IMR-90 (cell line): ENCODE results near the gene CCR5. TPM values are rescaled to one million over a fixed set of nuclear protein-coding genes. Genes with fewer than 3 reads are reported as not detected.

Experiments
- ATAC-seq: fragments of 200-7000 bp; cut with Tn5 transposase; 2 replicates; pipeline ENCODE4 v1.9.1; 2020; ENCODE audit warnings: low read depth, mild to moderate bottlenecking, moderate library complexity
- BruUV-seq: library from RNA; stranded (reverse); fragments of 400-500 nt; replicated peaks from 2 replicates; lab custom pipeline; 2021; lab: Mats Ljungman, UMichigan
- CTCF ChIA-PET: fragments of 300-600 bp; formaldehyde crosslinking; extraction: SDS; loops from one replicate; lab custom pipeline; 2021; ENCODE audit warnings: antibody characterized with exemption; lab: Yijun Ruan, JAX
- POLR2A ChIA-PET: fragments of 300-600 bp; sonication (Branson Sonifier 250); formaldehyde crosslinking; loops from one replicate; lab custom pipeline; 2022; ENCODE audit warnings: antibody characterized with exemption; ENCODE audit not compliant: unreplicated experiment; lab: Charles Lee
- DNase-seq: peaks from one replicate; pipeline ENCODE4 v3.0.0; 2013
- H2AFZ ChIP-seq: replicated peaks from 2 replicates; pipeline ENCODE3; 2013; ENCODE audit warnings: low read length, mild to moderate bottlenecking; ENCODE audit not compliant: poor library complexity
- H2AK5ac ChIP-seq: 2 replicates; pipeline ENCODE4 v1.6.1; 2013; ENCODE audit warnings: low read depth, low read length, inconsistent platforms
- H2AK9ac ChIP-seq: replicated peaks from 2 replicates; pipeline ENCODE3; 2013; ENCODE audit warnings: mild to moderate bottlenecking, low read depth, low read length, moderate library complexity; ENCODE audit not compliant: poor library complexity
- H2BK120ac ChIP-seq: 2 replicates; pipeline ENCODE4 v1.6.1; 2013; ENCODE audit warnings: low read depth, low read length, inconsistent platforms
- H2BK15ac ChIP-seq: 3 replicates; pipeline ENCODE4 v1.6.1; 2013; ENCODE audit warnings: low read depth, low read length, inconsistent platforms
- H2BK20ac ChIP-seq: 2 replicates; pipeline ENCODE4 v1.6.1; 2013; ENCODE audit warnings: low read depth, mild to moderate bottlenecking, inconsistent platforms, low read length, moderate library complexity
- H2BK5ac ChIP-seq: 2 replicates; pipeline ENCODE4 v1.6.1; 2013; ENCODE audit warnings: mild to moderate bottlenecking, low read depth, low read length, inconsistent platforms; ENCODE audit not compliant: poor library complexity, severe bottlenecking
- H3K14ac ChIP-seq: replicated peaks from 2 replicates; pipeline ENCODE4 v1.6.1; 2013; ENCODE audit warnings: low read depth, low read length, inconsistent platforms
- H3K18ac ChIP-seq: 2 replicates; pipeline ENCODE4 v1.6.1; 2013; ENCODE audit warnings: low read depth, low read length, control low read depth
- H3K23ac ChIP-seq: 2 replicates; pipeline ENCODE4 v1.6.1; 2013; ENCODE audit warnings: low read depth, low read length, inconsistent platforms
- H3K27ac ChIP-seq: 2 replicates; pipeline ENCODE4 v1.5.1; 2013; ENCODE audit warnings: mild to moderate bottlenecking, control low read depth, low read length; ENCODE audit not compliant: insufficient read depth
- H3K27me3 ChIP-seq: 2 replicates; pipeline ENCODE4 v1.6.1; 2013; ENCODE audit warnings: low read length; ENCODE audit not compliant: control insufficient read depth, insufficient read depth
- H3K36me3 ChIP-seq: 2 replicates; pipeline ENCODE4 v1.6.1; 2013; ENCODE audit warnings: low read length, mixed read lengths; ENCODE audit not compliant: control insufficient read depth, insufficient read depth
- H3K4ac ChIP-seq: 2 replicates; pipeline ENCODE4 v1.6.1; 2013; ENCODE audit warnings: low read depth, low read length, inconsistent platforms
- H3K4me1 ChIP-seq: 2 replicates; pipeline ENCODE4 v1.6.1; 2013; ENCODE audit warnings: low read length, mixed read lengths; ENCODE audit not compliant: control insufficient read depth, insufficient read depth
- H3K4me2 ChIP-seq: 2 replicates; pipeline ENCODE4 v1.6.1; 2013; ENCODE audit warnings: low read depth, mild to moderate bottlenecking, control low read depth, low read length, moderate library complexity
- H3K4me3 ChIP-seq: 2 replicates; pipeline ENCODE4 v1.5.1; 2013; ENCODE audit warnings: low read depth, mild to moderate bottlenecking, control low read depth, low read length, moderate library complexity; ENCODE audit not compliant: insufficient read depth
- H3K56ac ChIP-seq: 2 replicates; pipeline ENCODE4 v1.6.1; 2013; ENCODE audit warnings: low read length, inconsistent platforms; ENCODE audit not compliant: insufficient read depth; ENCODE audit errors: extremely low read depth
- H3K79me1 ChIP-seq, 2 experiments: 2 replicates each; pipeline ENCODE4 v1.6.1; 2013; ENCODE audit warnings: low read length in 2 of 2, inconsistent platforms in 1 of 2, low read depth in 1 of 2
- H3K9ac ChIP-seq: 2 replicates; pipeline ENCODE4 v1.6.1; 2013; ENCODE audit warnings: low read depth, low read length, control low read depth
- H3K9me1 ChIP-seq: 2 replicates; pipeline ENCODE4 v1.6.1; 2013; ENCODE audit warnings: low read length, inconsistent platforms; ENCODE audit not compliant: insufficient read depth
- H3K9me3 ChIP-seq: 2 replicates; pipeline ENCODE4 v1.6.1; 2013; ENCODE audit warnings: low read length; ENCODE audit not compliant: control insufficient read depth, insufficient read depth
- H4K20me1 ChIP-seq: 2 replicates; pipeline ENCODE4 v1.6.1; 2013; ENCODE audit warnings: low read length, inconsistent platforms; ENCODE audit not compliant: insufficient read depth
- H4K5ac ChIP-seq: 2 replicates; pipeline ENCODE4 v1.6.1; 2013; ENCODE audit warnings: mild to moderate bottlenecking, low read depth, low read length, control low read depth
- H4K8ac ChIP-seq, 2 experiments: 2 replicates each; pipeline ENCODE4 v1.6.1; 2013; ENCODE audit warnings: low read depth in 2 of 2, low read length in 2 of 2, control low read depth in 1 of 2, inconsistent platforms in 1 of 2
- H4K91ac ChIP-seq: 2 replicates; pipeline ENCODE4 v1.6.1; 2013; ENCODE audit warnings: low read depth, low read length, inconsistent platforms; ENCODE audit not compliant: insufficient read depth
- BHLHE40 ChIP-seq: fragments of 150-350 bp; IDR thresholded peaks from 2 replicates; pipeline ENCODE4 v1.6.1; 2016; ENCODE audit warnings: mild to moderate bottlenecking, low read depth, low read length
- CEBPB ChIP-seq: IDR thresholded peaks from 2 replicates; pipeline ENCODE4 v1.6.1; 2012; ENCODE audit warnings: low read depth, low read length, improper control_type of control experiment
- FOS ChIP-seq: fragments of 150-350 bp; IDR thresholded peaks from 2 replicates; pipeline ENCODE4 v1.6.1; 2016; ENCODE audit warnings: low read depth, low read length
- MAFK ChIP-seq: IDR thresholded peaks from 2 replicates; pipeline ENCODE4 v1.6.1; 2012; ENCODE audit warnings: low read depth, low read length, improper control_type of control experiment
- MAZ ChIP-seq: IDR thresholded peaks from 2 replicates; pipeline ENCODE4 v1.6.1; 2012; ENCODE audit warnings: low read depth, mild to moderate bottlenecking, low read length, improper control_type of control experiment, moderate library complexity, borderline replicate concordance
- MXI1 ChIP-seq: IDR thresholded peaks from 2 replicates; pipeline ENCODE4 v1.6.1; 2012; ENCODE audit warnings: low read depth, mild to moderate bottlenecking, low read length, moderate library complexity, borderline replicate concordance
- NFE2L2 ChIP-seq: fragments of 150-350 bp; IDR thresholded peaks from 2 replicates; pipeline ENCODE4 v1.6.1; 2016; ENCODE audit warnings: low read depth, mild to moderate bottlenecking, low read length
- POLR2A ChIP-seq: IDR thresholded peaks from 2 replicates; pipeline ENCODE4 v1.6.1; 2012; ENCODE audit warnings: mild to moderate bottlenecking, low read depth, low read length
- RAD21 ChIP-seq: IDR thresholded peaks from 2 replicates; pipeline ENCODE4 v1.6.1; 2012; ENCODE audit warnings: low read length, improper control_type of control experiment
- RCOR1 ChIP-seq: IDR thresholded peaks from 2 replicates; pipeline ENCODE4 v1.6.1; 2012; ENCODE audit warnings: mild to moderate bottlenecking, low read length, improper control_type of control experiment; ENCODE audit not compliant: insufficient replicate concordance
- SMC3 ChIP-seq: fragments of 150-350 bp; IDR thresholded peaks from 2 replicates; pipeline ENCODE4 v1.6.1; 2016; ENCODE audit warnings: low read depth, mild to moderate bottlenecking, antibody characterized with exemption, low read length, moderate library complexity
- WGBS, 2 experiments: methylation state at CpG; one replicate each; pipeline versions ENCODE4 v1.1.5 to v1.1.7; 2013; ENCODE audit warnings: missing lambda C conversion rate in 2 of 2; ENCODE audit not compliant: insufficient read length in 1 of 2; ENCODE audit errors: extremely low coverage in 2 of 2; 5-methylcytosine and 5-hydroxymethylcytosine counted together
- dilution Hi-C: fragments of 300-500 bp; cut with HindIII; formaldehyde crosslinking; loops from one replicate; pipeline ENCODE4 v1.14.3; 2018; ENCODE audit warnings: low sequenced_read_pairs; ENCODE audit not compliant: unreplicated experiment
- in situ Hi-C: fragments of 300-500 bp; cut with MboI; formaldehyde crosslinking; loops from 3 replicates; pipeline ENCODE4 v1.14.3; 2019; ENCODE audit warnings: low sequenced_read_pairs, inconsistent platforms, mixed read lengths
- intact Hi-C: fragments of 100-400 bp; cut with micrococcal nuclease; formaldehyde crosslinking; loops from 2 replicates; pipeline ENCODE4 v1.10.0; 2022
- polyA plus RNA-seq, 3 experiments: library from polyadenylated mRNA; depleted of rRNA; stranded (reverse); fragments of >200 nt; gene quantifications; 2 replicates each; pipeline ENCODE4 v1.2.3, GENCODE V29; 2012; ENCODE audit warnings: low replicate concordance in 1 of 3
- total RNA-seq: library from RNA; depleted of rRNA; stranded (reverse); fragments of >200 nt; gene quantifications from 2 replicates; pipeline ENCODE4 v1.2.3, GENCODE V29; 2012
- TF ChIP-seq, protein P1 (sequence below): conservative IDR thresholded peaks from 2 replicates; pipeline ENCODE4 v1.5.1; 2012; ENCODE audit warnings: mild to moderate bottlenecking, low read depth, low read length, improper control_type of control experiment
- TF ChIP-seq, protein P2 (sequence below): fragments of 150-350 bp; IDR thresholded peaks from 2 replicates; pipeline ENCODE4 v1.6.1; 2016; ENCODE audit warnings: low read depth, mild to moderate bottlenecking, low read length, moderate library complexity, borderline replicate concordance
- TF ChIP-seq, protein P3 (sequence below): fragments of 150-350 bp; IDR thresholded peaks from 2 replicates; pipeline ENCODE4 v1.6.1; 2017; ENCODE audit warnings: mild to moderate bottlenecking, antibody characterized with exemption, low read length, low read depth

Gene CCR5
- total and polyA plus RNA-seq, 2 of the 4 experiments (the other 2 are of a cell fraction), result not detected

DNA sequence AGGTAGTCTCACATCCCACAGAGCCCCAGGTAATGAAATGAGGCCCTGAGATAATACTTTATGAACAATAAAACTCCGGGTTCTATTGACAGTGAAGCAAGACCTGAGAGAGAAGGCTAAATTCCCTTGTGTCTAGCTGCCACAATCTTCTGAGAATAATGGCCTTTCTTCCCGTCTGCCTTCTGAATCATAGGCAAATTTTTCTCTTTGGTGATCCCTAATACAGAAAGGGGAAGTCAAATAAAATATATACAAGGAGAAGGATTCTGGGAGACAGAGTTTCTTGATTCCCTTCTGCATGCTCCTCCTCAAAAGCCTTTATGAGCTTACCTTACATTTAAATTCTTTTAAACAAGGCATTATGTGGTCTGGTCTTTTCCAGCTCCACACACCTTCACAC lies 46.7 kb upstream of the CCR5 start:
- H3K14ac ChIP-seq, result no peak overlapping the region
- H3K4me1 ChIP-seq, result no peaks in the 10 kb centered on the region
- H2AK9ac ChIP-seq, result no peak overlapping the region
- H3K23ac ChIP-seq, result no peak overlapping the region
- no peak overlapping the region for H2BK20ac ChIP-seq
- no peak overlapping the region for H3K4ac ChIP-seq
- no peak overlapping the region for H2AK5ac ChIP-seq
- no peak overlapping the region for H2BK5ac ChIP-seq
- no peaks in the 10 kb centered on the region for H3K9me3 ChIP-seq
- in situ Hi-C loops (no loop called here), intact Hi-C loops (no loop called here), dilution Hi-C loops (no loop called here)
- H3K9me1 ChIP-seq, result no peaks in the 10 kb centered on the region
- no peak overlapping the region for H4K91ac ChIP-seq
- H3K56ac ChIP-seq, result no peak overlapping the region
- TF ChIP-seq MAFK (no peak), POLR2A (no peak), MAZ (no peak), MXI1 (no peak), NFE2L2 (no peak), RAD21 (no peak), FOS (no peak), RCOR1 (no peak), CEBPB (no peak), BHLHE40 (no peak), SMC3 (no peak)
- TF ChIP-seq, protein P1, sequence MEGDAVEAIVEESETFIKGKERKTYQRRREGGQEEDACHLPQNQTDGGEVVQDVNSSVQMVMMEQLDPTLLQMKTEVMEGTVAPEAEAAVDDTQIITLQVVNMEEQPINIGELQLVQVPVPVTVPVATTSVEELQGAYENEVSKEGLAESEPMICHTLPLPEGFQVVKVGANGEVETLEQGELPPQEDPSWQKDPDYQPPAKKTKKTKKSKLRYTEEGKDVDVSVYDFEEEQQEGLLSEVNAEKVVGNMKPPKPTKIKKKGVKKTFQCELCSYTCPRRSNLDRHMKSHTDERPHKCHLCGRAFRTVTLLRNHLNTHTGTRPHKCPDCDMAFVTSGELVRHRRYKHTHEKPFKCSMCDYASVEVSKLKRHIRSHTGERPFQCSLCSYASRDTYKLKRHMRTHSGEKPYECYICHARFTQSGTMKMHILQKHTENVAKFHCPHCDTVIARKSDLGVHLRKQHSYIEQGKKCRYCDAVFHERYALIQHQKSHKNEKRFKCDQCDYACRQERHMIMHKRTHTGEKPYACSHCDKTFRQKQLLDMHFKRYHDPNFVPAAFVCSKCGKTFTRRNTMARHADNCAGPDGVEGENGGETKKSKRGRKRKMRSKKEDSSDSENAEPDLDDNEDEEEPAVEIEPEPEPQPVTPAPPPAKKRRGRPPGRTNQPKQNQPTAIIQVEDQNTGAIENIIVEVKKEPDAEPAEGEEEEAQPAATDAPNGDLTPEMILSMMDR, result no peak
- TF ChIP-seq, protein P2, sequence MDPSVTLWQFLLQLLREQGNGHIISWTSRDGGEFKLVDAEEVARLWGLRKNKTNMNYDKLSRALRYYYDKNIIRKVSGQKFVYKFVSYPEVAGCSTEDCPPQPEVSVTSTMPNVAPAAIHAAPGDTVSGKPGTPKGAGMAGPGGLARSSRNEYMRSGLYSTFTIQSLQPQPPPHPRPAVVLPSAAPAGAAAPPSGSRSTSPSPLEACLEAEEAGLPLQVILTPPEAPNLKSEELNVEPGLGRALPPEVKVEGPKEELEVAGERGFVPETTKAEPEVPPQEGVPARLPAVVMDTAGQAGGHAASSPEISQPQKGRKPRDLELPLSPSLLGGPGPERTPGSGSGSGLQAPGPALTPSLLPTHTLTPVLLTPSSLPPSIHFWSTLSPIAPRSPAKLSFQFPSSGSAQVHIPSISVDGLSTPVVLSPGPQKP, result no peak
- TF ChIP-seq, protein P3, sequence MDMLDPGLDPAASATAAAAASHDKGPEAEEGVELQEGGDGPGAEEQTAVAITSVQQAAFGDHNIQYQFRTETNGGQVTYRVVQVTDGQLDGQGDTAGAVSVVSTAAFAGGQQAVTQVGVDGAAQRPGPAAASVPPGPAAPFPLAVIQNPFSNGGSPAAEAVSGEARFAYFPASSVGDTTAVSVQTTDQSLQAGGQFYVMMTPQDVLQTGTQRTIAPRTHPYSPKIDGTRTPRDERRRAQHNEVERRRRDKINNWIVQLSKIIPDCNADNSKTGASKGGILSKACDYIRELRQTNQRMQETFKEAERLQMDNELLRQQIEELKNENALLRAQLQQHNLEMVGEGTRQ, result no peak
- no peak overlapping the region for H4K5ac ChIP-seq
- ChIA-PET CTCF (no interaction called here), POLR2A (no interaction called here)
- no peak overlapping the region for H3K4me2 ChIP-seq
- no peaks in the 10 kb centered on the region for H3K36me3 ChIP-seq
- no TSS peak for BruUV-seq
- no peak for ATAC-seq
- no peak overlapping the region for H3K27ac ChIP-seq
- H3K27me3 ChIP-seq, result peaks cover 3% of the 10 kb centered on the region; the same call in 1 of the 2 replicates
- no peak overlapping the region for H2AFZ ChIP-seq
- H3K18ac ChIP-seq, result no peak overlapping the region
- no CpG with 5 or more reads among the region's 2 CpGs for WGBS, 2 experiments
- H3K9ac ChIP-seq, result no peak overlapping the region
- no peaks in the 10 kb centered on the region for H3K79me1 ChIP-seq
- H2BK15ac ChIP-seq, result no peak overlapping the region
- no peak overlapping the region for H3K4me3 ChIP-seq
- H2BK120ac ChIP-seq, result no peak overlapping the region
- H4K8ac ChIP-seq, result no peak overlapping the region
- no peak for DNase-seq
- H4K20me1 ChIP-seq, result no peaks in the 10 kb centered on the region
